Neural cell (in vitro differentiated cells): ENCODE measurements around the gene COQ4. TPM values are rescaled to one million over a fixed set of nuclear protein-coding genes. Genes with fewer than 3 reads are reported as not detected.

Source experiments
- H2AFZ ChIP-seq: fragments of 200-600, 300-800 bp; sonication (generic), shearing (Covaris generic); 2 replicates; pipeline ENCODE4 v1.6.0; 2014; ENCODE audit warnings: low read depth, mild to moderate bottlenecking, antibody characterized with exemption, low read length, moderate library complexity
- H3F3A ChIP-seq: fragments of 200-600 bp; shearing (Covaris generic); 2 replicates; pipeline ENCODE4 v1.6.1; 2016; ENCODE audit warnings: mild to moderate bottlenecking, moderate library complexity, mixed read lengths, antibody characterized with exemption, low read length; ENCODE audit not compliant: insufficient read depth, poor library complexity, severe bottlenecking
- H3K27ac ChIP-seq: fragments of 200-600, 300-800 bp; sonication (generic), shearing (Covaris generic); 2 replicates; pipeline ENCODE4 v1.5.1; 2014; ENCODE audit warnings: mild to moderate bottlenecking, low read length, moderate library complexity
- H3K27me3 ChIP-seq: fragments of 300-800, 200-600 bp; sonication (generic), shearing (Covaris generic); 2 replicates; pipeline ENCODE4 v1.6.0; 2014; ENCODE audit warnings: mild to moderate bottlenecking, low read depth, low read length, moderate library complexity; ENCODE audit not compliant: insufficient read depth
- H3K36me3 ChIP-seq: fragments of 300-800, 200-600 bp; sonication (generic), shearing (Covaris generic); 2 replicates; pipeline ENCODE4 v1.5.1; 2014; ENCODE audit warnings: mild to moderate bottlenecking, antibody characterized with exemption, low read length, moderate library complexity; ENCODE audit not compliant: insufficient read depth
- H3K4me2 ChIP-seq: fragments of 300-800, 200-600 bp; sonication (generic), shearing (Covaris generic); 2 replicates; pipeline ENCODE4 v1.6.0; 2014; ENCODE audit warnings: mild to moderate bottlenecking, low read length
- H3K4me3 ChIP-seq: fragments of 300-800, 200-600 bp; sonication (generic), shearing (Covaris generic); 2 replicates; pipeline ENCODE4 v1.5.1; 2014; ENCODE audit warnings: mild to moderate bottlenecking, low read length, moderate library complexity
- H3K79me2 ChIP-seq: fragments of 200-600 bp; shearing (Covaris generic); replicated peaks from 2 replicates; pipeline ENCODE4 v1.6.0; 2014; ENCODE audit warnings: mild to moderate bottlenecking, low read length, moderate library complexity; ENCODE audit not compliant: insufficient read depth
- H3K9ac ChIP-seq: fragments of 300-800, 200-600 bp; sonication (generic), shearing (Covaris generic); 2 replicates; pipeline ENCODE4 v1.6.1; 2016; ENCODE audit warnings: mild to moderate bottlenecking, low read length, mixed read lengths
- H3K9me2 ChIP-seq: fragments of 200-600 bp; shearing (Covaris generic); 2 replicates; pipeline ENCODE4 v1.6.1; 2016; ENCODE audit warnings: mild to moderate bottlenecking, low read length, mixed read lengths; ENCODE audit not compliant: insufficient read depth
- H3K9me3 ChIP-seq: fragments of 200-600, 300-800 bp; sonication (generic), shearing (Covaris generic); 2 replicates; pipeline ENCODE4 v1.6.1; 2016; ENCODE audit warnings: mild to moderate bottlenecking, mixed run types, low read length, moderate library complexity, mixed read lengths
- H4K20me1 ChIP-seq: fragments of 200-600 bp; shearing (Covaris generic); 2 replicates; pipeline ENCODE4 v1.6.1; 2016; ENCODE audit warnings: mild to moderate bottlenecking, mixed run types; ENCODE audit not compliant: insufficient read depth
- CTCF ChIP-seq: fragments of 450-650 bp; IDR thresholded peaks from 2 replicates; pipeline ENCODE4 v1.5.1; 2014; ENCODE audit warnings: antibody characterized with exemption, mild to moderate bottlenecking, moderate library complexity; ENCODE audit not compliant: poor library complexity, severe bottlenecking
- EP300 ChIP-seq: fragments of 450-650 bp; conservative IDR thresholded peaks from 2 replicates; pipeline ENCODE4 v1.6.1; 2014; ENCODE audit warnings: antibody characterized with exemption, mild to moderate bottlenecking, moderate library complexity; ENCODE audit not compliant: poor library complexity, severe bottlenecking
- EZH2 ChIP-seq: fragments of 200-600, 300-800 bp; shearing (Covaris generic), sonication (generic); IDR thresholded peaks from 2 replicates; pipeline ENCODE4 v1.6.1; 2014; ENCODE audit warnings: antibody characterized with exemption, low read length, borderline replicate concordance, mild to moderate bottlenecking; ENCODE audit not compliant: insufficient read depth, poor library complexity, severe bottlenecking
- MXI1 ChIP-seq: fragments of 450-650 bp; conservative IDR thresholded peaks from 2 replicates; pipeline ENCODE4 v1.6.1; 2014; ENCODE audit warnings: antibody characterized with exemption, mild to moderate bottlenecking; ENCODE audit not compliant: poor library complexity, severe bottlenecking
- POLR2AphosphoS5 ChIP-seq: IDR thresholded peaks from 2 replicates; pipeline ENCODE4 v1.6.1; 2012
- RAD21 ChIP-seq: fragments of 450-650 bp; conservative IDR thresholded peaks from 2 replicates; pipeline ENCODE4 v1.6.1; 2014; ENCODE audit warnings: antibody characterized with exemption, mild to moderate bottlenecking, moderate library complexity
- SMC3 ChIP-seq: fragments of 450-650 bp; conservative IDR thresholded peaks from 2 replicates; pipeline ENCODE4 v1.6.1; 2014; ENCODE audit warnings: antibody characterized with exemption, mild to moderate bottlenecking, moderate library complexity; ENCODE audit not compliant: poor library complexity
- TAF1 ChIP-seq: IDR thresholded peaks from 2 replicates; pipeline ENCODE4 v1.6.1; 2012; ENCODE audit warnings: low read depth
- polyA plus RNA-seq: library from polyadenylated mRNA; depleted of rRNA; stranded (reverse); fragments of >200 nt; gene quantifications from 2 replicates; pipeline ENCODE4 v1.2.3, GENCODE V29; 2014
- TF ChIP-seq, protein P1 (sequence below): IDR thresholded peaks from 2 replicates; pipeline ENCODE4 v1.6.1; 2012; ENCODE audit warnings: borderline replicate concordance

The COQ4 gene
- polyA plus RNA-seq, 1 donor from 2014 or later = 108 TPM

GRCh38 chr9:128361986-128362646 is 39.5 kb downstream of the COQ4 start:
- H3K36me3 ChIP-seq = no peaks in the 10 kb centered on the region
- no peaks in the 10 kb centered on the region for H3K79me2 ChIP-seq
- H3K9me2 ChIP-seq = no peaks in the 10 kb centered on the region
- TF ChIP-seq TAF1 = no peak
- peak; percentile 69 for TF ChIP-seq MXI1
- TF ChIP-seq RAD21 = peak; percentile 93
- TF ChIP-seq, protein P1, sequence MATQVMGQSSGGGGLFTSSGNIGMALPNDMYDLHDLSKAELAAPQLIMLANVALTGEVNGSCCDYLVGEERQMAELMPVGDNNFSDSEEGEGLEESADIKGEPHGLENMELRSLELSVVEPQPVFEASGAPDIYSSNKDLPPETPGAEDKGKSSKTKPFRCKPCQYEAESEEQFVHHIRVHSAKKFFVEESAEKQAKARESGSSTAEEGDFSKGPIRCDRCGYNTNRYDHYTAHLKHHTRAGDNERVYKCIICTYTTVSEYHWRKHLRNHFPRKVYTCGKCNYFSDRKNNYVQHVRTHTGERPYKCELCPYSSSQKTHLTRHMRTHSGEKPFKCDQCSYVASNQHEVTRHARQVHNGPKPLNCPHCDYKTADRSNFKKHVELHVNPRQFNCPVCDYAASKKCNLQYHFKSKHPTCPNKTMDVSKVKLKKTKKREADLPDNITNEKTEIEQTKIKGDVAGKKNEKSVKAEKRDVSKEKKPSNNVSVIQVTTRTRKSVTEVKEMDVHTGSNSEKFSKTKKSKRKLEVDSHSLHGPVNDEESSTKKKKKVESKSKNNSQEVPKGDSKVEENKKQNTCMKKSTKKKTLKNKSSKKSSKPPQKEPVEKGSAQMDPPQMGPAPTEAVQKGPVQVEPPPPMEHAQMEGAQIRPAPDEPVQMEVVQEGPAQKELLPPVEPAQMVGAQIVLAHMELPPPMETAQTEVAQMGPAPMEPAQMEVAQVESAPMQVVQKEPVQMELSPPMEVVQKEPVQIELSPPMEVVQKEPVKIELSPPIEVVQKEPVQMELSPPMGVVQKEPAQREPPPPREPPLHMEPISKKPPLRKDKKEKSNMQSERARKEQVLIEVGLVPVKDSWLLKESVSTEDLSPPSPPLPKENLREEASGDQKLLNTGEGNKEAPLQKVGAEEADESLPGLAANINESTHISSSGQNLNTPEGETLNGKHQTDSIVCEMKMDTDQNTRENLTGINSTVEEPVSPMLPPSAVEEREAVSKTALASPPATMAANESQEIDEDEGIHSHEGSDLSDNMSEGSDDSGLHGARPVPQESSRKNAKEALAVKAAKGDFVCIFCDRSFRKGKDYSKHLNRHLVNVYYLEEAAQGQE = no peak
- TF ChIP-seq SMC3 = peak; percentile 91
- TF ChIP-seq EP300 = peak; percentile 10
- TF ChIP-seq POLR2AphosphoS5 = no peak
- peak; percentile 95 for TF ChIP-seq CTCF
- no peak for TF ChIP-seq EZH2
- H3K9me3 ChIP-seq = no peaks in the 10 kb centered on the region
- H4K20me1 ChIP-seq = no peaks in the 10 kb centered on the region
- no peak overlapping the region for H3K4me2 ChIP-seq
- no peaks in the 10 kb centered on the region for H3K27me3 ChIP-seq
- H2AFZ ChIP-seq = peak overlapping the region; percentile 17
- no peak overlapping the region for H3K27ac ChIP-seq
- peak overlapping the region; percentile 45 for H3K4me3 ChIP-seq
- no peaks in the 10 kb centered on the region for H3F3A ChIP-seq
- H3K9ac ChIP-seq = peak overlapping the region; percentile 22

DNA sequence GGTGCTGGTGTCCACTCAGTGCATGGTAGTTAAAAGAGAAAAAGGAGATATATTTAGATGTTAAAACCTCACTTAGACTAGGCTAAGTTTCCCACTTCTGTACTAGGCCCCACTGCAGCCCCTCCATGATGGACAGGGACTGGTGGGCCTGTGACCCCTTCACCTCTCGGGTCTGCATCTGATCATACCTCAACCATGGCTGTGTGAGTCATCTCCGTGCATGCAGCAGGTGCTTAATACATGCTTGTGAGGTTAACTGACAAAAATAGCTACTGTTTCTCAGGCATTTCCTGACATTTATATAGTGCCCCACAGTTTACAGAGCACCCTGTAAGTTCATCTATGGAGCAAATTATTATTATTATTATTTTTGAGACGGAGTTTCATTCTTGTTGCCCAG is 40.1 kb downstream of the COQ4 start:
- no peaks in the 10 kb centered on the region for H3K36me3 ChIP-seq

More for the DNA sequence above, 40.1 kb downstream of the COQ4 start:
- H3K9me3 ChIP-seq = no peaks in the 10 kb centered on the region
- H3K4me3 ChIP-seq = no peak overlapping the region
- no peak overlapping the region for H3K9ac ChIP-seq
- no peaks in the 10 kb centered on the region for H3K79me2 ChIP-seq
- H3F3A ChIP-seq = no peaks in the 10 kb centered on the region
- no peak for TF ChIP-seq EZH2
- no peak for TF ChIP-seq RAD21
- no peak for TF ChIP-seq TAF1
- TF ChIP-seq SMC3 = no peak
- TF ChIP-seq, protein P1 = no peak
- no peak for TF ChIP-seq EP300
- TF ChIP-seq POLR2AphosphoS5 = no peak
- H4K20me1 ChIP-seq = no peaks in the 10 kb centered on the region
- H3K27ac ChIP-seq = no peak overlapping the region
- no peak overlapping the region for H2AFZ ChIP-seq
- H3K27me3 ChIP-seq = no peaks in the 10 kb centered on the region
- no peak overlapping the region for H3K4me2 ChIP-seq
- H3K9me2 ChIP-seq = no peaks in the 10 kb centered on the region
